Type B pancreatic cell (in vitro differentiated cells): ENCODE measurements around the gene TTLL5. TPM values are rescaled to one million over a fixed set of nuclear protein-coding genes. Genes with fewer than 3 reads are reported as not detected.
"Not testable (repeated sequence)": the region's sequence is repeated elsewhere in the genome, so short reads cannot be mapped to it uniquely, and the experiment has no call there.

Experiments used
- DNase-seq: peaks from one replicate; pipeline ENCODE4 v3.0.0; 2021; ENCODE audit warnings: mixed read lengths; ENCODE audit not compliant: unreplicated experiment; ENCODE audit errors: extremely low spot score
- H3K27ac Mint-ChIP-seq: 2 replicates; pipeline ENCODE4 v1.8.0; 2021; ENCODE audit warnings: mild to moderate bottlenecking, mixed read lengths
- H3K27me3 Mint-ChIP-seq: 2 replicates; pipeline ENCODE4 v1.8.0; 2021; ENCODE audit warnings: mixed read lengths
- H3K36me3 Mint-ChIP-seq: 2 replicates; pipeline ENCODE4 v1.8.0; 2021; ENCODE audit warnings: mixed read lengths
- H3K4me1 Mint-ChIP-seq: one replicate; pipeline ENCODE4 v1.8.0; 2021; ENCODE audit warnings: mixed read lengths; ENCODE audit not compliant: unreplicated experiment
- H3K4me3 Mint-ChIP-seq: 2 replicates; pipeline ENCODE4 v1.8.0; 2021; ENCODE audit warnings: mild to moderate bottlenecking, mixed read lengths
- H3K9me3 Mint-ChIP-seq: 2 replicates; pipeline ENCODE4 v1.8.0; 2021; ENCODE audit warnings: mixed read lengths
- total RNA-seq: library from RNA; stranded (reverse); gene quantifications from 2 replicates; pipeline ENCODE4 v1.2.1, GENCODE V29; 2021; ENCODE audit warnings: low replicate concordance
- TF ChIP-seq, protein P1 (sequence below): fragments of 200-600 bp; sonication (generic); conservative IDR thresholded peaks from 2 replicates; pipeline ENCODE4 v1.5.0; 2021; ENCODE audit warnings: antibody characterized with exemption, mild to moderate bottlenecking

The TTLL5 gene
- total RNA-seq, 1 donor from 2014 or later, result 44.7 TPM

DNA sequence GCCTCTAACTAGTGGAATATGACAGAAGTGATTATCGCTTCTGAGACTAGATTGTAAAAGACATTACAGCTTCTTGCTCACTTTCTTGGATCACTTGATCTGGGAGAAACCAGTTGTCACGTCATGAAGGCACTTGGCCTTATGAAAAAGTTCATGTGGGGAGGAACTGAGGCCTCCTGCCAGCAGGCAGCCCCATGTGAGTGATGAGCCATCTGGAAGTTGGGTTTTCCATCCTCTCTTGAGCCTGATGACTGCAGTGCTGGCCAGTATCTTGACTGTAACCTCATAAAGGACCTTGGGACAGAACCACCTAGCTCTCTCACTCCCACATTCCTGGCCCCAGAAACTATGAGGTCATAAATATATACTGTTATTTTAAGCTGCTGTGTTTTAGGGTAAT lies 28.0 kb downstream of the TTLL5 start:
- no peak overlapping the region for H3K4me3 Mint-ChIP-seq
- peaks cover 51% of the 10 kb centered on the region for H3K36me3 Mint-ChIP-seq
- H3K27me3 Mint-ChIP-seq, result no peaks in the 10 kb centered on the region
- no peaks in the 10 kb centered on the region for H3K9me3 Mint-ChIP-seq
- TF ChIP-seq, protein P1, sequence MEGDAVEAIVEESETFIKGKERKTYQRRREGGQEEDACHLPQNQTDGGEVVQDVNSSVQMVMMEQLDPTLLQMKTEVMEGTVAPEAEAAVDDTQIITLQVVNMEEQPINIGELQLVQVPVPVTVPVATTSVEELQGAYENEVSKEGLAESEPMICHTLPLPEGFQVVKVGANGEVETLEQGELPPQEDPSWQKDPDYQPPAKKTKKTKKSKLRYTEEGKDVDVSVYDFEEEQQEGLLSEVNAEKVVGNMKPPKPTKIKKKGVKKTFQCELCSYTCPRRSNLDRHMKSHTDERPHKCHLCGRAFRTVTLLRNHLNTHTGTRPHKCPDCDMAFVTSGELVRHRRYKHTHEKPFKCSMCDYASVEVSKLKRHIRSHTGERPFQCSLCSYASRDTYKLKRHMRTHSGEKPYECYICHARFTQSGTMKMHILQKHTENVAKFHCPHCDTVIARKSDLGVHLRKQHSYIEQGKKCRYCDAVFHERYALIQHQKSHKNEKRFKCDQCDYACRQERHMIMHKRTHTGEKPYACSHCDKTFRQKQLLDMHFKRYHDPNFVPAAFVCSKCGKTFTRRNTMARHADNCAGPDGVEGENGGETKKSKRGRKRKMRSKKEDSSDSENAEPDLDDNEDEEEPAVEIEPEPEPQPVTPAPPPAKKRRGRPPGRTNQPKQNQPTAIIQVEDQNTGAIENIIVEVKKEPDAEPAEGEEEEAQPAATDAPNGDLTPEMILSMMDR, result no peak
- no peak for DNase-seq
- no peak overlapping the region for H3K27ac Mint-ChIP-seq
- H3K4me1 Mint-ChIP-seq, result no peaks in the 10 kb centered on the region

DNA sequence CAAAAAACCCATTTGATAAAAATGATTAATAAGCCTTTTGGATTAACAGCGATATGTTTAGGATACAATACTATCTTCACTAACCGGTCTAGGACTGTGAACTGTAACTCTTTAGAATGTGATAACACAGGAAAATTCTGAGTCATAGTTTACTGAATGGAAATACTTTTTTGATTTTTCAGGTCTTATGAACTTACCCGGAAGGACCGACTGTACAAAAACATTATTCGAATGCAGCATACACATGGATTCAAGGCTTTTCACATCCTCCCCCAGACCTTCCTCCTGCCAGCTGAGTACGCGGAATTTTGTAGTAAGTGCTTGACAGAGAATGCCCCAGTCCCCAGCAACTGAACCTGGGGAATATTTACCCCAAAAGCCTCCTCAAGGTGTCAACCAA lies 29.0 kb downstream of the TTLL5 start:
- Mint-ChIP-seq H3K36me3 (peaks cover 50% of the 10 kb centered on the region), H3K4me3 (no peak overlapping the region)

DNA sequence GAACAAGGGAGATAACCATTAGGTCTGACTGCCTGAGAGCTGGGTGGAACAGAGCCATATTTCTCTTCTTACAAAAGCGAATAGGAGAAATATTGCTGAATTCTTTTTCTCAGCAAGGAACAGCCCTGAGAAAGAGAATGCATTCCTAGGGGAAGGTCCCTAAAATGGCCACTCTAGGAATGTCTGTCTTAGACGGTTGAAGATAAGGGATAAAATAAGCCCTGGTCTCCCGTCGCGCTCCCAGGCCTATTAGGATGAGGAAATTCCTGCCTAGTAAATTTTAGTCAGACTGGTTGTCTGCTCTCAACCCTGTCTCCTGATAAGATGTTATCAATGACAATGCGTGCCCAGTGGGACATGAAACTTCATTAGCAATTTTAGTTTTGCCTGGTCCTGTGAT lies 34.0 kb downstream of the TTLL5 start:
- H3K4me1 Mint-ChIP-seq, DNase-seq, H3K9me3 Mint-ChIP-seq, H3K27ac Mint-ChIP-seq, H3K4me3 Mint-ChIP-seq, H3K27me3 Mint-ChIP-seq: not testable (repeated sequence)
- H3K36me3 Mint-ChIP-seq, result peaks cover 57% of the 10 kb centered on the region

More for the DNA sequence above, 29.0 kb downstream of the TTLL5 start:
- no peak for DNase-seq
- no peaks in the 10 kb centered on the region for H3K9me3 Mint-ChIP-seq
- H3K27me3 Mint-ChIP-seq, result no peaks in the 10 kb centered on the region
- H3K4me1 Mint-ChIP-seq, result no peaks in the 10 kb centered on the region
- H3K27ac Mint-ChIP-seq, result no peak overlapping the region
- TF ChIP-seq, protein P1, result no peak

DNA sequence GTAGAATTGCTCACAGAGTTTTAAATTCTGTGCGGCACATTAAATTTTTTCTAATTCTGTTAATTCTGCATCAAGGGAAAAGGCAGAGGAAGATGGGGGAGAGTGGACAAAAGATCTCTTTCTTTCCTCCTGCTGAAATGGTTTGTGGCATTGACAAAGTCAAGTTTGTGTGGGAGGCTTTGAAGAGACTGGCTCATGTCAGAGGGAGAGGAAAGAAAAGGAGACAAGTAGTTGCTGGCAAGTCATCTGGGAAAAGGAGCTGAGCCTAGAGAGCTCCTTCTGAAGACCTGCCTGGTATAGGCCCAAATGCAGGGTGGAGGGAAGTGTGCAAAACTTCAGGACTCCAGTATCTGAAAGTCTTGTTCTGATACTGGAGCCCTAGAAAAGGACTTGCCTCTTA lies 36.3 kb downstream of the TTLL5 start:
- TF ChIP-seq, protein P1, result no peak
- no peak for DNase-seq
- H3K27ac Mint-ChIP-seq, result no peak overlapping the region

DNA sequence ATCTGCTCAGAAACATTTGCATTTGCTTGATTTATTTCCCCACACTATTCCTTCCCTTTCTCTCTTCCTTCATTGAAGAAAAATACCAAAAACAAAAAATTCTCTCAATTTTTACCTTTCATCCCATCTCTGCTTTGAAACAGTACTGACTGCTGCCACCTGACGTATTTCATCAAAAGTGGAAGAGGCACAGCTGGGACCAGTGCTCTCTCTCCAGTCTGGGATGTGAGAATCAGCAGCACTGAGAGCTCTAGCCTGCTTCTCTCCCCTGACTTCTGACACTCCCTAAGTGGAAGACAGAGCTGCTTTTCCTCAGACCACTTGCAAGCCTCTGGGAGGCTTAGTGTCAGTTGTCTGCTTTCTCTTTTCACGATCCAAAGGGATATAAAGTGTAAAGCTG lies 36.9 kb downstream of the TTLL5 start:
- no peak for DNase-seq
- no peaks in the 10 kb centered on the region for H3K27me3 Mint-ChIP-seq
- H3K27ac Mint-ChIP-seq, result no peak overlapping the region

More for the DNA sequence above, 36.3 kb downstream of the TTLL5 start:
- Mint-ChIP-seq H3K36me3 (peaks cover 53% of the 10 kb centered on the region), H3K27me3 (no peaks in the 10 kb centered on the region), H3K9me3 (no peaks in the 10 kb centered on the region), H3K4me3 (no peak overlapping the region), H3K4me1 (no peaks in the 10 kb centered on the region)

DNA sequence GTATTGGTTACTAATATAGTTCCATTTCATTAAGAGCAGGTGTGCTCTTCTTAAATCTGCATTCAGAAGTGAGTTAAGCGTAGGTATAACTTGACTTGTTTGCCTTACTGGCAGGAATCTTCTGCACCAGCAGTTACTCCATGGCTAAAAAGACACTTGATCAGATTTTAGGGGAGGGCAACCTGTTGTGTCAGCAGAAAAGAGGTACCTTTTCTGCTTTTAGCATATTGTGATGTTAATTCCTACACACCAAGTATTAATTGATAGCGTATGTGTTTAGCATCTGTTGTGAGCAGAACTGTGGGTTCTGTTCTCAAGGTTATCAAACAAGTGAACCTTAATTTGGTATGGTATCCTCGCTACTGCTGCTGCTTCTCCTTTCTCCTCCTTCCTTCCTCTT lies 38.3 kb downstream of the TTLL5 start:
- H3K27me3 Mint-ChIP-seq, result no peaks in the 10 kb centered on the region
- H3K27ac Mint-ChIP-seq, result no peak overlapping the region
- H3K4me3 Mint-ChIP-seq, result no peak overlapping the region
- TF ChIP-seq, protein P1, result no peak
- DNase-seq, result no peak
- peaks cover 42% of the 10 kb centered on the region for H3K36me3 Mint-ChIP-seq
- no peaks in the 10 kb centered on the region for H3K9me3 Mint-ChIP-seq
- no peaks in the 10 kb centered on the region for H3K4me1 Mint-ChIP-seq

More for the DNA sequence above, 36.9 kb downstream of the TTLL5 start:
- H3K36me3 Mint-ChIP-seq, result peaks cover 49% of the 10 kb centered on the region
- H3K4me1 Mint-ChIP-seq, result no peaks in the 10 kb centered on the region
- TF ChIP-seq, protein P1, result no peak
- no peaks in the 10 kb centered on the region for H3K9me3 Mint-ChIP-seq
- H3K4me3 Mint-ChIP-seq, result no peak overlapping the region
